K562 (cell line): ENCODE results near the gene PDHX. TPM values are rescaled to one million over a fixed set of nuclear protein-coding genes. Genes with fewer than 3 reads are reported as not detected.
A peak's percentile ranks its signal among the peaks of the same experiment; 100 is the strongest.

Experiments used
- ATF2 ChIP-seq: sonication (generic); formaldehyde crosslinking; IDR thresholded peaks from 2 replicates; pipeline ENCODE4 v1.8.1; 2022; ENCODE audit warnings: missing genetic modification reagents
- ELK1 ChIP-seq: sonication (generic); formaldehyde crosslinking; IDR thresholded peaks from 2 replicates; pipeline ENCODE4 v1.8.1; 2022; ENCODE audit warnings: missing genetic modification reagents
- FOS ChIP-seq: IDR thresholded peaks from 3 replicates; pipeline ENCODE4 v1.6.1; 2011; ENCODE audit not compliant: insufficient read length; ENCODE audit errors: extremely low read depth
- HCFC1 ChIP-seq: IDR thresholded peaks from 2 replicates; pipeline ENCODE4 v1.6.1; 2012; ENCODE audit warnings: low read depth, low read length, improper control_type of control experiment
- HDAC3 ChIP-seq: fragments of 450-650 bp; IDR thresholded peaks from 2 replicates; pipeline ENCODE4 v1.6.1; 2018; ENCODE audit warnings: borderline replicate concordance, mild to moderate bottlenecking, moderate library complexity; ENCODE audit not compliant: partially characterized antibody
- KLF16 ChIP-seq: IDR thresholded peaks from 2 replicates; pipeline ENCODE4 v1.6.1; 2016; ENCODE audit warnings: antibody characterized with exemption
- NFIC ChIP-seq: fragments of 450-650 bp; IDR thresholded peaks from 2 replicates; pipeline ENCODE4 v1.6.1; 2017; ENCODE audit warnings: mild to moderate bottlenecking, inconsistent platforms
- RERE ChIP-seq: sonication (generic); formaldehyde crosslinking; IDR thresholded peaks from 2 replicates; pipeline ENCODE4 v1.8.0; 2023; ENCODE audit warnings: missing genetic modification reagents, mild to moderate bottlenecking, borderline replicate concordance
- SNIP1 ChIP-seq: fragments of 450-650 bp; IDR thresholded peaks from 2 replicates; pipeline ENCODE4 v1.7.1; 2017; ENCODE audit warnings: low read depth, mild to moderate bottlenecking
- TEAD4 ChIP-seq, 2 experiments: sonication (generic) in 1 of 2; formaldehyde crosslinking in 1 of 2; IDR thresholded peaks; 2 replicates each; pipeline versions ENCODE4 v1.6.1 to v1.8.0; 2012 to 2022; ENCODE audit warnings: borderline replicate concordance in 1 of 2, inconsistent platforms in 1 of 2, low read length in 1 of 2, mild to moderate bottlenecking in 1 of 2, missing genetic modification reagents in 1 of 2
- TRIM24 ChIP-seq, 2 experiments: fragments of 450-650 bp; IDR thresholded peaks; 2 replicates each; pipeline ENCODE4 v1.6.1; 2016
- ZNF12 ChIP-seq: sonication (generic); formaldehyde crosslinking; IDR thresholded peaks from 2 replicates; pipeline ENCODE4 v1.4.0; 2020; ENCODE audit warnings: mild to moderate bottlenecking, missing genetic modification reagents
- ZNF551 ChIP-seq: fragments of 250-450 bp; sonication (Bioruptor Pico); IDR thresholded peaks from 2 replicates; pipeline ENCODE4 v1.5.0; 2021; ENCODE audit warnings: mild to moderate bottlenecking, moderate library complexity
- ZNF589 ChIP-seq: fragments of 200-800 bp; sonication (Bioruptor generic); IDR thresholded peaks from 2 replicates; pipeline ENCODE4 v1.6.1; 2016; ENCODE audit warnings: low read depth, missing genetic modification characterization, missing compliant biosample characterization
- polyA plus RNA-seq, 8 experiments: library from polyadenylated mRNA; depleted of rRNA in 4 of 8; stranded (reverse) in 5 of 8; unstranded in 3 of 8; fragments of >200 nt; fragmentation: Nextera tagmentation in 2 of 8; fragmentation: Illumina TruSeq in 1 of 8; extraction: Ambion mirVana in 2 of 8; extraction: Trizol in 1 of 8; gene quantifications; 2 replicates each; pipeline versions ENCODE4 v1.2.1 to v1.2.3, GENCODE V29; 2011 to 2014; ENCODE audit warnings: inconsistent platforms in 1 of 8, missing spikeins in 1 of 8
- total RNA-seq, 7 experiments: library from RNA; depleted of rRNA in 6 of 7; stranded (reverse); fragments of >200 nt in 6 of 7; fragmentation: Illumina TruSeq in 2 of 7; extraction: Trizol in 2 of 7; gene quantifications; 2 replicates each; pipeline versions ENCODE4 v1.2.1 to v1.2.3, GENCODE V29; 2011 to 2021; ENCODE audit warnings: low replicate concordance in 1 of 7
- TF ChIP-seq, protein P1 (sequence below): fragments of 250-450 bp; sonication (Bioruptor Pico); IDR thresholded peaks from 2 replicates; pipeline ENCODE4 v1.8.0; 2021; ENCODE audit warnings: mild to moderate bottlenecking, moderate library complexity

PDHX gene
- total and polyA plus RNA-seq, 9 of the 15 experiments (the other 6 are each of a cell fraction or from before 2014, with no cell fraction given), result 20.8 to 43.5 (median 31.2) TPM

GRCh38 chr11:34916015-34916842 is at the start of gene PDHX, which contains the start of gene APIP (continued):
- no peak for TF ChIP-seq ZNF551 (CRISPR knock-in tag)
- TF ChIP-seq HDAC3, result no peak
- no peak for TF ChIP-seq KLF16
- TF ChIP-seq NFIC, result peak; percentile 55; the same call in 1 of the 2 replicates
- TF ChIP-seq RERE (CRISPR knock-in tag), result no peak; the same call in 1 of the 2 replicates
- no peak for TF ChIP-seq ATF2 (CRISPR knock-in tag)
- no peak for TF ChIP-seq ELK1
- TF ChIP-seq ZNF589 (CRISPR knock-in tag), result no peak
- no peak for TF ChIP-seq TEAD4 (IDR thresholded peaks at IDR 0.05; ENCODE audit: low read length)
- TF ChIP-seq TEAD4 (CRISPR knock-in tag; IDR thresholded peaks at IDR 0.05; ENCODE audit: borderline replicate concordance), result 0 out of 2 replicates have a peak, but pooled peaks have one; percentile 40
- TF ChIP-seq FOS, result no peak
- no peak; the same call in none of the 2 replicates for TF ChIP-seq HCFC1
- peak; percentile 40 for TF ChIP-seq ZNF12 (CRISPR knock-in tag)
- TF ChIP-seq, protein P1, sequence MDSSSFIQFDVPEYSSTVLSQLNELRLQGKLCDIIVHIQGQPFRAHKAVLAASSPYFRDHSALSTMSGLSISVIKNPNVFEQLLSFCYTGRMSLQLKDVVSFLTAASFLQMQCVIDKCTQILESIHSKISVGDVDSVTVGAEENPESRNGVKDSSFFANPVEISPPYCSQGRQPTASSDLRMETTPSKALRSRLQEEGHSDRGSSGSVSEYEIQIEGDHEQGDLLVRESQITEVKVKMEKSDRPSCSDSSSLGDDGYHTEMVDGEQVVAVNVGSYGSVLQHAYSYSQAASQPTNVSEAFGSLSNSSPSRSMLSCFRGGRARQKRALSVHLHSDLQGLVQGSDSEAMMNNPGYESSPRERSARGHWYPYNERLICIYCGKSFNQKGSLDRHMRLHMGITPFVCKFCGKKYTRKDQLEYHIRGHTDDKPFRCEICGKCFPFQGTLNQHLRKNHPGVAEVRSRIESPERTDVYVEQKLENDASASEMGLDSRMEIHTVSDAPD (CRISPR knock-in tag), result no peak
- no peak for TF ChIP-seq TRIM24 (IDR thresholded peaks at IDR 0.05)
- TF ChIP-seq SNIP1, result no peak
